Measurements from ENCODE around the gene MUC13.

MUC13 gene

GRCh38 chr3:124942613-124943012 is 8.1 kb upstream of the MUC13 start:
- TF ChIP-seq GABPA (IDR thresholded peaks at IDR 0.05; ENCODE audit: low read depth) (no peak), CTCF (IDR thresholded peaks at IDR 0.05; ENCODE audit: insufficient read depth, low read length) (no peak), POLR2AphosphoS5 (IDR thresholded peaks at IDR 0.05; ENCODE audit: low read depth) (no peak), REST (IDR thresholded peaks at IDR 0.05; ENCODE audit: insufficient replicate concordance, low read depth) (no peak), SPI1 (IDR thresholded peaks at IDR 0.05; ENCODE audit: borderline replicate concordance, low read depth) (no peak)
- H3K4me3 ChIP-seq (replicated peaks; ENCODE audit: insufficient read depth, low read length), result no peak overlapping the region
- H3K27ac ChIP-seq (replicated peaks), result no peak overlapping the region
- DNase-seq (ENCODE audit: low read depth in 1 of 2, low spot score in 1 of 2), result no peak
- peaks cover 3% of the 10 kb centered on the region for H3K27me3 ChIP-seq (ENCODE audit: insufficient read depth, poor library complexity, severe bottlenecking)

GRCh38 chr3:124941771-124942170 is 7.2 kb upstream of the MUC13 start:
- Histone ChIP-seq H3K4me3 (replicated peaks; ENCODE audit: insufficient read depth, low read length) (no peak overlapping the region), H3K27ac (replicated peaks) (no peak overlapping the region), H3K27me3 (ENCODE audit: insufficient read depth, poor library complexity, severe bottlenecking) (peaks cover 3% of the 10 kb centered on the region)
- peak in 1 of 2 experiments; percentile 14 for DNase-seq (ENCODE audit: low read depth in 1 of 2, low spot score in 1 of 2)
- TF ChIP-seq SPI1 (IDR thresholded peaks at IDR 0.05; ENCODE audit: borderline replicate concordance, low read depth) (peak; percentile 94), CTCF (IDR thresholded peaks at IDR 0.05; ENCODE audit: insufficient read depth, low read length) (no peak)

GRCh38 chr3:124939661-124940060 is 5.1 kb upstream of the MUC13 start:
- Histone ChIP-seq H3K4me3 (replicated peaks; ENCODE audit: insufficient read depth, low read length) (no peak overlapping the region), H3K27ac (replicated peaks) (no peak overlapping the region), H3K27me3 (ENCODE audit: insufficient read depth, poor library complexity, severe bottlenecking) (peaks cover 3% of the 10 kb centered on the region)
- TF ChIP-seq SPI1 (IDR thresholded peaks at IDR 0.05; ENCODE audit: borderline replicate concordance, low read depth), result no peak
- no peak for TF ChIP-seq POLR2AphosphoS5 (IDR thresholded peaks at IDR 0.05; ENCODE audit: low read depth)
- no peak for TF ChIP-seq CTCF (IDR thresholded peaks at IDR 0.05; ENCODE audit: insufficient read depth, low read length)
- no peak for TF ChIP-seq REST (IDR thresholded peaks at IDR 0.05; ENCODE audit: insufficient replicate concordance, low read depth)
- TF ChIP-seq GABPA (IDR thresholded peaks at IDR 0.05; ENCODE audit: low read depth), result no peak
- DNase-seq (ENCODE audit: low read depth in 1 of 2, low spot score in 1 of 2), result no peak

- peaks cover 3% of the 10 kb centered on the region for H3K27me3 ChIP-seq (ENCODE audit: insufficient read depth, poor library complexity, severe bottlenecking)
- H3K4me3 ChIP-seq (replicated peaks; ENCODE audit: insufficient read depth, low read length), result no peak overlapping the region
- no peak for DNase-seq (ENCODE audit: low read depth in 1 of 2, low spot score in 1 of 2)
- H3K27ac ChIP-seq (replicated peaks), result no peak overlapping the region
- TF ChIP-seq POLR2AphosphoS5 (IDR thresholded peaks at IDR 0.05; ENCODE audit: low read depth) (no peak), SPI1 (IDR thresholded peaks at IDR 0.05; ENCODE audit: borderline replicate concordance, low read depth) (no peak), REST (IDR thresholded peaks at IDR 0.05; ENCODE audit: insufficient replicate concordance, low read depth) (no peak), CTCF (IDR thresholded peaks at IDR 0.05; ENCODE audit: insufficient read depth, low read length) (no peak)
These were observed 4.3 kb upstream of the MUC13 start for GRCh38 chr3:124938896-124939295.

Measured in HL-60 (cell line).